Measurements from ENCODE around the gene FOXK1.
A peak's percentile ranks its signal among the peaks of the same experiment; 100 is the strongest.

FOXK1 gene

DNA sequence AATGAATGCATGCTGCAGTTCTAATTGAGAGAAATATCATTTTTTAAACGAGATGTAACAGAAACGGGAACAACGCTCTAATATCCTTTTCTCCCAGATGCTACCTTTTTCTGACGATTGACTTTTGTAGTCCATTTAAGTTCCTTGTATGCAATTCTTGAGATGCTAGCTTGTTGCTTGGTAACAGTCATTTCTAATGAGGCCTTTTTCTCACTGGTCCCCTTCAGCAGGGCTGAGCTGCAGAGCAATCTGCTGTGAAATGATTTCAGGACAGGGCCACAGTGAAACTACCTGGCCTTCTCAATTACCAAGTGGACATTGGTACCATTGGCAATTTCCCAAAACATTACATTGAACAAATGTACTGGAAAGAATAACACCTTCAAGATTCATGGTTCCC, 26.2 kb upstream of the FOXK1 start:
- H3K4me3 ChIP-seq (ENCODE audit: low read depth, low read length) = no peak overlapping the region
- TF ChIP-seq, protein P1, sequence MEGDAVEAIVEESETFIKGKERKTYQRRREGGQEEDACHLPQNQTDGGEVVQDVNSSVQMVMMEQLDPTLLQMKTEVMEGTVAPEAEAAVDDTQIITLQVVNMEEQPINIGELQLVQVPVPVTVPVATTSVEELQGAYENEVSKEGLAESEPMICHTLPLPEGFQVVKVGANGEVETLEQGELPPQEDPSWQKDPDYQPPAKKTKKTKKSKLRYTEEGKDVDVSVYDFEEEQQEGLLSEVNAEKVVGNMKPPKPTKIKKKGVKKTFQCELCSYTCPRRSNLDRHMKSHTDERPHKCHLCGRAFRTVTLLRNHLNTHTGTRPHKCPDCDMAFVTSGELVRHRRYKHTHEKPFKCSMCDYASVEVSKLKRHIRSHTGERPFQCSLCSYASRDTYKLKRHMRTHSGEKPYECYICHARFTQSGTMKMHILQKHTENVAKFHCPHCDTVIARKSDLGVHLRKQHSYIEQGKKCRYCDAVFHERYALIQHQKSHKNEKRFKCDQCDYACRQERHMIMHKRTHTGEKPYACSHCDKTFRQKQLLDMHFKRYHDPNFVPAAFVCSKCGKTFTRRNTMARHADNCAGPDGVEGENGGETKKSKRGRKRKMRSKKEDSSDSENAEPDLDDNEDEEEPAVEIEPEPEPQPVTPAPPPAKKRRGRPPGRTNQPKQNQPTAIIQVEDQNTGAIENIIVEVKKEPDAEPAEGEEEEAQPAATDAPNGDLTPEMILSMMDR (IDR thresholded peaks at IDR 0.05; ENCODE audit: low read depth, low read length, missing control alignments) = no peak
- in situ Hi-C loops (cut with HindIII; ENCODE audit: low sequenced_read_pairs) = no loop called here
- no peak for DNase-seq (ENCODE audit: low read depth)

DNA sequence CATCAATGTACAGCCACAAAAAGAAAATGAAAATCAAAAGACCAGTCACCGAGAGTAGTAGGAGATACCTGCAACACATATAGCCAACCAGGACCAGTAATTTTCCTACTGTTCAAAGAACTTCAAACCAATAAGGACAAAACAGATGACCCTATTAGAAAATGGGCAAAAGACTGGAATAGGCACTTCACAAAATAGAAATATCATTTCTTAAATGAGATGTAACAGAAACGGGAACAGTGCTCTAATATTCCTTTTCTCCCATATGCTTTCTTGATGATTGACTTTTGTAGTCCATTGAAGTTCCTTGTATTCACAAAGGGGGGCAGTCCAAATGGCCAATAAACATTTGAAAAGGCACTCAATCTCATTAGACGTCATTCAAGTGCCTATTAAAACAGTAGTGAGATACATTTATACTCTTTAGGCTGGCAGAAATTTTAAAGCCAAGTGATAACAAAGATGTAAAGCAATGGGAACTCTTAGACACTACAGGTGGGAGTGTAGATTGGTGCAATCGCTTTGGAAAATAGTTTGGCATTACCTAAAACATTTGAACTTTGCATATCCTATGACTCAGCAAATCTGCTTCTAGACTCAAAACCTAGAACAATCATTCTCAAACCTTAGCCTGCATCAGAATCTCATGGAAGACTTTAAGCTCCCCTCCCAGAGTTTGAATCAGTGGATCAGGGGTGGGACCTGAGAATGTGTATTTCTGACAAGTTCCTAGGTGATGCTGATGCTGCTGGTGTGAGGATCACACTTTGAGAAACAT, 24.3 kb upstream of the FOXK1 start:
- TF ChIP-seq, protein P1 (IDR thresholded peaks at IDR 0.05; ENCODE audit: low read depth, low read length, missing control alignments) = no peak
- in situ Hi-C loops (cut with HindIII; ENCODE audit: low sequenced_read_pairs) = no loop called here
- DNase-seq (ENCODE audit: low read depth) = no peak

DNA sequence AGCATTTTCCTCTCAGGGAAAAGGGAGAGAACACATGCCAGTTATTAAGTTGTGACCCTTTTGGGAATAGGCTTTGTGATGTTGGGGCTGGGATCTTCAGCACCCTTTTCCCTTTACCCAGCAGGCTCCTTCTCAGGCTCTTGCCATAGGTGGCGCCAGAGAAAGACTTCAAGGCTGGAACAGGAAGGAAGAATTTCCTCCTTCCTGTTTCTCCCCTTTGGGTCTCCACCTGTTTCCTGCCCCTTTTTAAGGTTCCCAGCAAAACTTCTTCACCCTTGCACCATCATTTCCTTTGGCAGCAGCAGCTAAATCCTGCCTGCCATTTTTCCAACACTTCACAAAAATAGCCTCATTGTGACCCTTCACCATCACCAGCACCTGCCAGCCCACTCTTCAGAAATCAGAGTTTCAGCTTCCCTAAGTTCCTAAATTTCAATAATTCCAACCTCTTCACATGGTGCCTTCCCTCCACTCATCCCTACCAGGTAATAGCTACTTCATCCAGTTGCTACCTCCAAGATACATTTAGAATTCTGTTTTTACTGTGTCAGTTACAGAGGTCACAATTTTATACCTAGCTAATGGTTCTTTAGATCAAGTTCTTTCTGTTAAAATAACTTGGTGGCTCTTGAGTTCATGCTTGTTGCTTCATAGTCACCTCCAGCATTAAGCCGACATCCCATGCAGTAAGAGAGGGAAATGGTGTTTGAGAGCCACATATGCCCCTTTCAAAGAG, 22.4 kb upstream of the FOXK1 start:
- no peak for DNase-seq (ENCODE audit: low read depth)
- in situ Hi-C loops (cut with HindIII; ENCODE audit: low sequenced_read_pairs) = no loop called here
- no peak overlapping the region for H3K4me3 ChIP-seq (ENCODE audit: low read depth, low read length)

More for the DNA sequence above, 24.3 kb upstream of the FOXK1 start:
- no peak overlapping the region for H3K4me3 ChIP-seq (ENCODE audit: low read depth, low read length)

DNA sequence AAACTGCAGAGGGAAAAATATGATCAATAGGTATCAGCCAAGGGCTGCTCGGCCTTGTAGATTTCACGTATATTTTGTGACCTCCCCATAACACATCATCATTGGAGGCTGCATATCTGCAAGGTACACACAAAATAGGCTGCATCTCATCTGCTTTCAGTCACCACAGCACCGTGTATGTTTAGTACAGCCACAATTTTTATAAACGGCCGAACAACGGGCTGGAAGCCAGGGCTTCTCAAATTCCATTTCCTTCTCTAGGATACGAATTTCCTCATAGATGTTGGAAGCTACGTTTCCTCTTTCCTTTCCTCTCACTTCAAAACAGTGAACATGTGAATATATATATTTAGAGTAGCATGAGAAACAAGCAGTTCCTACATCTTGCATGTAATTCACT, 20.2 kb upstream of the FOXK1 start:
- no peak overlapping the region for H3K4me3 ChIP-seq (ENCODE audit: low read depth, low read length)
- TF ChIP-seq, protein P1 (IDR thresholded peaks at IDR 0.05; ENCODE audit: low read depth, low read length, missing control alignments) = no peak
- peak; percentile 41 for DNase-seq (ENCODE audit: low read depth)
- in situ Hi-C loops (cut with HindIII; ENCODE audit: low sequenced_read_pairs) = no loop called here

More for the DNA sequence above, 22.4 kb upstream of the FOXK1 start:
- TF ChIP-seq, protein P1 (IDR thresholded peaks at IDR 0.05; ENCODE audit: low read depth, low read length, missing control alignments) = no peak

DNA sequence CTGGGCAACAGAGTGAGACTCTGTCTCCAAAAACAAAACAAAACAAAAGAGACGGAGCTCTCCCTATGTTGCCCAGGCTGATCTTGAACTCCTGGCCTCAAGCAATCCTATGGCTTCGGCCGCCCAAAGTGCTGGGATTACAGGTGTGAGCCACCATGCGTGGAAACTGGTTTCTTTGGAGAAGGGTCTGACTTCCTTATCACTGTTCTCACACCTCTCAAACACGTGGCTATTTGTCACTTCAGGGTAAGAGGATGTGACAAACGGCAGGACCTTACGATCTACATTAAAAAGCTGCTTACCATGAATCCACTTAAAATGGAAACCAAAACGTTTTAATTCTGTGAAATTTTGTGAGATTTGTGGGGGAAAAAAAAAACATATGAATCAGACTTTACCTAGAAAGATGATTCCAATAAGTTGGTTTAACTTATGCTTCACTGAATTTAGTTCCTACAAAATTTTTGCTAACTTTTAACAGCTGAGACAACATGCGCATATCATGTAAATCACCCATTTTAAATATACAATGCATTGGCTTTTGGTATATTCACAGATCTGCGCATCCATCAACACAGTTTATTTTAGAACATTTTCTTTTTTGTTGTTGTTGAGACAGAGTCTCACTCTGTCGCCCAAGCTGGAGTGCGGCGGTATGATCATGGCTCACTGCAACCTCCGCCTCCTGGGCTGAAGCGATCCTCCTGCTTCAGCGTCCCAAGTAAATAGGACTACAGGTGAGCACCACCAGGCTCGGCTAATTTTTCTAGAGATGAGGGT, 18.7 kb upstream of the FOXK1 start:
- DNase-seq (ENCODE audit: low read depth) = no peak
- no peak overlapping the region for H3K4me3 ChIP-seq (ENCODE audit: low read depth, low read length)
- in situ Hi-C loops (cut with HindIII; ENCODE audit: low sequenced_read_pairs) = no loop called here
- TF ChIP-seq, protein P1 (IDR thresholded peaks at IDR 0.05; ENCODE audit: low read depth, low read length, missing control alignments) = no peak

DNA sequence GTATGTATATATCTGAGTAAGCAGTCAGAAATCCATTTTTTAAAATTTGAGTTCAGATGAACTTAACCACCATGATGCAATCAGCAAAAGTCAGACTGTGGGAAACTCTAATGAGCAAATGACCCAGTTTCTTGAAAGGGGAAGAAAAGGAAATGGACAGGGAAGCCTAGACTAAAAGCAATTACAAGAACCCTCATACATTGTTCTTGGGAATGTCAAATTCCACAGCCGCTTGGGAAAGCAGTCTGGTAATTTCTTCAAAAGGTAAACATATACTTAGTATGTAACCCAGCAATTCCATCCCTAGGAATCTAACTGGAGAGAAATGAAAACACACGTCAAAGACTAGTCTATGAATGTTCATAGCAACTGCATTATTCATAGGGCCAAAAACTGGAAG, 16.4 kb upstream of the FOXK1 start:
- DNase-seq (ENCODE audit: low read depth) = peak; percentile 97
- TF ChIP-seq, protein P1 (IDR thresholded peaks at IDR 0.05; ENCODE audit: low read depth, low read length, missing control alignments) = no peak
- H3K4me3 ChIP-seq (ENCODE audit: low read depth, low read length) = no peak overlapping the region
- in situ Hi-C loops (cut with HindIII; ENCODE audit: low sequenced_read_pairs) = no loop called here

Data from astrocyte of the cerebellum (primary cell).